H1 (cell line): ENCODE data around the gene LHPP.

Experiments
- CHD1 ChIP-seq: IDR thresholded peaks from 2 replicates; pipeline ENCODE4 v1.6.1; 2012; ENCODE audit warnings: low read depth, low read length, improper control_type of control experiment
- CREB1 ChIP-seq: IDR thresholded peaks from 2 replicates; pipeline ENCODE4 v1.6.1; 2012; ENCODE audit warnings: inconsistent platforms
- CTCF ChIP-seq, 3 experiments: IDR thresholded peaks; 1 replicate in 2 of 3; 2 replicates in 1 of 3; pipeline versions ENCODE4 v1.5.1 to v1.6.1; 2011; ENCODE audit warnings: low read length in 3 of 3, mild to moderate bottlenecking in 3 of 3, inconsistent platforms in 2 of 3, low read depth in 1 of 3, moderate library complexity in 1 of 3; ENCODE audit not compliant: insufficient read depth in 1 of 3; ENCODE audit errors: control extremely low read depth in 1 of 3
- SP1 ChIP-seq: IDR thresholded peaks from 2 replicates; pipeline ENCODE4 v1.6.1; 2011; ENCODE audit warnings: low read depth, low read length

GRCh38 chr10:124660404-124661125, 198.9 kb downstream of the LHPP start:
- TF ChIP-seq CREB1 (no peak), CTCF (IDR thresholded peaks at IDR 0.05; ENCODE audit: control extremely low read depth in 1 of 3, insufficient read depth in 1 of 3, low read depth in 1 of 3, low read length in 3 of 3) (no peak), SP1 (no peak), CHD1 (no peak)
